NCI-H345 (cell line): ENCODE results near the gene GRK3.
"Not testable (repeated sequence)": the region's sequence is repeated elsewhere in the genome, so short reads cannot be mapped to it uniquely, and the experiment has no call there.

ENCODE experiments used
- DNase-seq: peaks from one replicate; lab custom pipeline; 2025; lab: John Stamatoyannopoulos, UW

Gene GRK3

GRCh38 chr22:25572708-25573171, 8.3 kb downstream of the GRK3 start:
- no peak for DNase-seq

GRCh38 chr22:25573841-25574240, 9.4 kb downstream of the GRK3 start:
- DNase-seq, result no peak

- no peak for DNase-seq
These were observed 10.3 kb downstream of the GRK3 start for GRCh38 chr22:25574736-25575135.

- not testable (repeated sequence) for DNase-seq
These were observed 11.4 kb downstream of the GRK3 start for GRCh38 chr22:25575674-25576392.

GRCh38 chr22:25581452-25581851, 17.0 kb downstream of the GRK3 start:
- not testable (repeated sequence) for DNase-seq

GRCh38 chr22:25582946-25583345, 18.5 kb downstream of the GRK3 start:
- no peak for DNase-seq

- not testable (repeated sequence) for DNase-seq
These were observed 20.5 kb downstream of the GRK3 start for GRCh38 chr22:25584993-25585392.

- not testable (repeated sequence) for DNase-seq
These were observed 25.2 kb downstream of the GRK3 start for GRCh38 chr22:25589664-25590063.

- not testable (repeated sequence) for DNase-seq
These were observed 28.8 kb downstream of the GRK3 start for GRCh38 chr22:25593323-25593722.

GRCh38 chr22:25598609-25599008, 34.1 kb downstream of the GRK3 start:
- DNase-seq, result no peak

GRCh38 chr22:25602445-25602844, 38.0 kb downstream of the GRK3 start:
- DNase-seq, result no peak

- no peak for DNase-seq
These were observed 38.4 kb downstream of the GRK3 start for GRCh38 chr22:25602916-25603315.

- DNase-seq, result not testable (repeated sequence)
These were observed 40.7 kb downstream of the GRK3 start for GRCh38 chr22:25605146-25605545.

GRCh38 chr22:25605565-25605964, 41.1 kb downstream of the GRK3 start:
- DNase-seq, result not testable (repeated sequence)

- not testable (repeated sequence) for DNase-seq
These were observed 46.8 kb downstream of the GRK3 start for GRCh38 chr22:25611284-25611683.

- not testable (repeated sequence) for DNase-seq
These were observed 48.7 kb downstream of the GRK3 start for GRCh38 chr22:25613131-25613530.

GRCh38 chr22:25613558-25613957, 49.1 kb downstream of the GRK3 start:
- DNase-seq, result not testable (repeated sequence)

- DNase-seq, result not testable (repeated sequence)
These were observed 50.3 kb downstream of the GRK3 start for GRCh38 chr22:25614791-25615190.

- DNase-seq, result no peak
These were observed 57.5 kb downstream of the GRK3 start for GRCh38 chr22:25621986-25622385.

- no peak for DNase-seq
These were observed 58.8 kb downstream of the GRK3 start for GRCh38 chr22:25623310-25623734.

- DNase-seq, result no peak
These were observed 59.4 kb downstream of the GRK3 start for GRCh38 chr22:25623851-25624250.

GRCh38 chr22:25624476-25624875, 60.0 kb downstream of the GRK3 start:
- no peak for DNase-seq

- not testable (repeated sequence) for DNase-seq
These were observed 61.5 kb downstream of the GRK3 start for GRCh38 chr22:25625747-25626623.
